Epithelial cell of proximal tubule (primary cell): ENCODE data around the gene HDAC4. TPM values are rescaled to one million over a fixed set of nuclear protein-coding genes. Genes with fewer than 3 reads are reported as not detected.

Experiments
- DNase-seq: peaks from one replicate; pipeline ENCODE4 v3.0.0-alpha.2; 2011; ENCODE audit warnings: low read depth
- H3K4me3 ChIP-seq: 2 replicates; pipeline ENCODE4 v1.5.1; 2011; ENCODE audit warnings: low read depth, mild to moderate bottlenecking, low read length
- total RNA-seq: library from RNA; depleted of rRNA; stranded (reverse); fragments of >200 nt; gene quantifications from 2 replicates; pipeline ENCODE4 v1.2.3, GENCODE V29; 2015
- TF ChIP-seq, protein P1 (sequence below): conservative IDR thresholded peaks from 2 replicates; pipeline ENCODE4 v1.5.1; 2012; ENCODE audit warnings: low read depth, mild to moderate bottlenecking, low read length

The HDAC4 gene
- total RNA-seq, 1 donor from 2014 or later, result 23.2 TPM

DNA sequence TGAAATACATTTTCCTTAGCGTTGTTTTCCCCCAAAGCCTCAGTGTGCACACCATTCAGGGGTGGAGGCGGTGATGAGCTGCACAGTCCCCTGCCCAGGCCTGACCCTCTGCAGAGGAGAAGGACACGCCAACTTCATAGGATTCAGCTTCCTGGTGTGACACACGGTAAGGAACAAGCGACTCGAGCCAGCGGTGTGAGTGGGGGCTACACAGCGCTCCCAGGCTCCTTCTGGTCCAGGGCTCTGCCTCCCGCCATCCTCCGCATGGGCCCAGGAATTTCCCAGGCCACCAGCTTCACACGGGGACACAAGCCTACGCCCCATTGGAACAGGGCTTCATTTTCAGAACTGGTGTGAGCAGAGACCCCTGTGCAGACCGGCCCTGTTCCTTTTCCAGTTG, 272.1 kb downstream of the HDAC4 start:
- TF ChIP-seq, protein P1, sequence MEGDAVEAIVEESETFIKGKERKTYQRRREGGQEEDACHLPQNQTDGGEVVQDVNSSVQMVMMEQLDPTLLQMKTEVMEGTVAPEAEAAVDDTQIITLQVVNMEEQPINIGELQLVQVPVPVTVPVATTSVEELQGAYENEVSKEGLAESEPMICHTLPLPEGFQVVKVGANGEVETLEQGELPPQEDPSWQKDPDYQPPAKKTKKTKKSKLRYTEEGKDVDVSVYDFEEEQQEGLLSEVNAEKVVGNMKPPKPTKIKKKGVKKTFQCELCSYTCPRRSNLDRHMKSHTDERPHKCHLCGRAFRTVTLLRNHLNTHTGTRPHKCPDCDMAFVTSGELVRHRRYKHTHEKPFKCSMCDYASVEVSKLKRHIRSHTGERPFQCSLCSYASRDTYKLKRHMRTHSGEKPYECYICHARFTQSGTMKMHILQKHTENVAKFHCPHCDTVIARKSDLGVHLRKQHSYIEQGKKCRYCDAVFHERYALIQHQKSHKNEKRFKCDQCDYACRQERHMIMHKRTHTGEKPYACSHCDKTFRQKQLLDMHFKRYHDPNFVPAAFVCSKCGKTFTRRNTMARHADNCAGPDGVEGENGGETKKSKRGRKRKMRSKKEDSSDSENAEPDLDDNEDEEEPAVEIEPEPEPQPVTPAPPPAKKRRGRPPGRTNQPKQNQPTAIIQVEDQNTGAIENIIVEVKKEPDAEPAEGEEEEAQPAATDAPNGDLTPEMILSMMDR, result no peak
- H3K4me3 ChIP-seq, result no peak overlapping the region

DNA sequence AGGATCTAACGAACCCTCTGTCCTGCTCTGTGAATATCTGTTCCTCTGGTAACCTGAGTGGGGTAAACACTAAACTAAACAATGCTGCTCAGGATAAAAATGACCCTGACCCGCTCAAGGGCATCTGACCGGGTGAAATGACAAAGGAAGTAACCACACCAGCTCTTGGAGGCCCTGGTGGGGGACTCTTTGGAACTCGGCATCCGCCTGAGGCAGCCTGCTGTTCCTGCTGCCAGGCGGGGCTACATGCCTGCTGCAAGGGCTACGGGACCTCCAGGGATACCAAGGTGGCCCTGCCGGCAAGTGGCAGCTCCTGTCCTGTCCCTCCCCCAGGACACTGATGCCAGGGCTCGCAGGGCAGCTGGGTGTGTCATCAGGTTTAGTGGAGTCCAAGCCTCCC, 273.3 kb downstream of the HDAC4 start:
- DNase-seq, result no peak
- TF ChIP-seq, protein P1, result no peak
- no peak overlapping the region for H3K4me3 ChIP-seq

More for the DNA sequence above, 272.1 kb downstream of the HDAC4 start:
- DNase-seq, result no peak

DNA sequence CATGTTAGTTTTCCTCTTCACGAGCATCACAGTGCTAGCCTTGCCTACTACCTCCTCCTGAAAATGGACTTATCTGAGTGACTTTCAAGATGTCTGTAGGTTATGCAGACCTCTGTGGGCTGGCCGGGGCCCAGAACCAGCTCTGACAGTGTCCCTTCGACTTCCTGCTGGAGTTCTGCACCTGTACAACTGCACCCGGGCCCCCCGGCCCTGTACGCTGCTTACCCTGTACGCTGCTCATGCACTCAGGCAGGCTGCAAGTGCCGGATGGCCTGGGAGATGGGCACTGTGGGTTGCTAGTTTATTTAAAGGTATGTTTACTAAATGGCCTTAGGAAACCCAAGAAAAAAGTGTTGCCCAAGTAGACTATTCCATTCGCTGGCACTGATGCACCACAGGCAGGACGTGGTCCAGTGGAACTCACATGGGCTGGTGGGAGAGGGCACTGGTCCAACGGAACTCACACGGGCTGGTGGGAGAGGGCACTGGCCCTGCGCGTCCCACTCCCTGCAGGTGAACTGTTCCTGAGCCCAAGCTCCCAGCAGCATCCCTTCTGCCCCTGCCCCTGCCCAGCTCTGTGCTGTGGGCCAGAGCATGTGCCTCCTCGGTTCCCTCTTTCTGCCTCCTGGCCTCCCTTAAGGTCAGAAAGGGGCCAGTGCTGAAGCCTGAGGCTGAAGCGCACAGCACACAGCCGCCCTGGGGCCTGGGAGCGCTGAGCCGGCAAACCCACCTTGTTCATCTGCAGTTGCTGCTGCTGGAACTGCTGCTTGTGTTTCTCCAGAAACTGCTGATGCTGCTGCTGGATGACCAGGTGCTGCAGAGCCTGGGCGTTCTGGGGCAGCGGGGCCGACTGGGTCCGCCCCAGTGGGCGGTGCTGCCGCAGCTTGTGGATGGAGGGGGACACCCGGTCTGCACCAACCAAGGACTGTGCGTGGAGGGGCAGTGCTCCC, 274.8 kb downstream of the HDAC4 start:
- TF ChIP-seq, protein P1, result no peak
- DNase-seq, result no peak
- no peak overlapping the region for H3K4me3 ChIP-seq

DNA sequence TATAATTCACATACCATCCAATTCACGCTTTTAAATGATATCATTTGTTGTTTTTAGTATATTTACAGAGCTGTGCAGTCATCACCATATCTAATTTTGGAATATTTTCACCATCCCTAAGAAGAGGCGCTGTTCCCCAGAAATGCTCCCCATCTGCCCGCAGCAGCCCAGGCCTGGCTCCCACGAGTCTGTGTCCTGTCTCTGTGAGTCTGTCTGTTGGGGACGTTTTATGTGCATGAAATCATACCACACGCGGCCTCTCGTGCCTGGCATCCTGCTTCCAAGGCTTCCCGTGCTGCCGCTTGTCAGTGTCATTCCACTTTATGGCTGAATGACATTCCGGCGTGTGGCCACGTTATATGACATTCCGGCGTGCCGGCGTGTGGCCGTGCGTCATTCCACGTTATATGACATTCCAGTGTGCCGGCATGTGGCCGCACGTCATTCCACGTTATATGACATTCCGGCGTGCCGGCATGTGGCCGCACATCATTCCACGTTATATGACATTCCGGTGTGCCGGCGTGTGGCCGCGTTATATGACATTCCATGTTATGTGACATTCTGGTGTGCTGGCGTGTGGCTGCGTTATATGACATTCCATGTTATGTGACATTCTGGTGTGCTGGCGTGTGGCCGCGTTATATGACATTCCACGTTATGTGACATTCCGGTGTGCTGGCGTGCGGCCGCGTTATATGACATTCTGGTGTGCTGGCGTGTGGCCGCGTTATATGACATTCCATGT, 276.5 kb downstream of the HDAC4 start:
- TF ChIP-seq, protein P1, result no peak
- no peak overlapping the region for H3K4me3 ChIP-seq
- no peak for DNase-seq

DNA sequence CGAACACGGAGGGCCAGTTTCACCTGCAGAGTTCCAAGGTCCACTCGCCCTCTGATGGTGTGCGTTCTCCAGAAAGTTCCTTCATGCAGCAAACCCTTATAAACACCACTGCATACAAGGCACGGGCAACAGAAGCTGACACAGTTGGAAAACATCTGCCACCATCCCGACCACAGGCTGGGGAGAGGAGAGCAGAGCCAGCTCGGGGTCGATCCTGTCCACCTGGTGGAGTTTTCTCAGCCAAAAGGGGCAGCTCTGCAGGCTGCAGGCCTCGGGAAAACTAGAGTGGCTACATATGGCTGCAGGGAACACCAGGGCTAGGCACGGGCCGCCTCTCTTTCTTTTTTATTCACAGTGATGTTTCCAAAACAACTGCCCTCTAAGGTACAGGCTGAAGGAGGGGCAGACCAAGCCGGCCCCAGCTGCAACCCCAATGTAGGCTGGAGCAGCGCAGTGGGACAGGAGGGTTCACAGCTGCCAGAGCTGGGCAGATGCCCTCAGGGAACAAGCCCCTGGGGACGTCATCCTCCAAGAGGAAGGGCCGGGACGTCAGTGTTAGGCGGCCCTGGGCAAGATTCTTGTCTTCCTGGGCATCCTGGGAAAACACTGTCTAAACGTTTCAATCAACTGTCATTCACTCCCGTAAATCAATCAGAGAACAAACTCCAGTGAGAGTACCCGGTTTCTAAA, 278.3 kb downstream of the HDAC4 start:
- H3K4me3 ChIP-seq, result no peak overlapping the region
- no peak for DNase-seq
- TF ChIP-seq, protein P1, result no peak

DNA sequence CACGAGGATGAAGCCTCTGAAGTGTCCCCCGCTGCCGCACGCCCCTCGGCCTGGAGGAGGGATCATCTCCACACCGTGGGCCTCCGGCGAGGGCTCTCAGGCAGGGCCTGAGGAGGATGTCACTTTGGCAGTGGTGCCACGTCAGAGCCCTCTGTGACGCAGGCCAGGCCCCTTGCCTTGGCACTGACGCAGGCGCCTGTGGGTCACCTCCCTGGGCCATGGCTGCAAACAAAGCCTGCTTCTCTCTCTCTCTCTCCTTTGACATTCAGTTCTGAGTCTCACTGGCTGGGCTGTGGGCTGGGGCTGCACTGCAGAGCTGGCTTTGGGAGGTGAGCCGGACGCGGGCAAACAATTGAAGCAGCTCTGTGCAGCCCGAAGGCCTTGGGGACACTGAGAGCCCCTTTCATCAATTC, 279.2 kb downstream of the HDAC4 start:
- TF ChIP-seq, protein P1, result no peak

More for the DNA sequence above, 279.2 kb downstream of the HDAC4 start:
- no peak for DNase-seq
- H3K4me3 ChIP-seq, result no peak overlapping the region
